Stimulated activated CD8-positive, alpha-beta memory T cell treated with anti-CD3 and anti-CD28 coated beads, Interleukin-15, amount 100 ng/mL, for 1 hour (primary cell): ENCODE measurements around the gene MRM3.
"Not testable (repeated sequence)": the region's sequence is repeated elsewhere in the genome, so short reads cannot be mapped to it uniquely, and the experiment has no call there.

Experiments
- DNase-seq: peaks from one replicate; pipeline ENCODE4 v3.0.0-alpha.2; 2020; ENCODE audit warnings: low read depth

The MRM3 gene

DNA sequence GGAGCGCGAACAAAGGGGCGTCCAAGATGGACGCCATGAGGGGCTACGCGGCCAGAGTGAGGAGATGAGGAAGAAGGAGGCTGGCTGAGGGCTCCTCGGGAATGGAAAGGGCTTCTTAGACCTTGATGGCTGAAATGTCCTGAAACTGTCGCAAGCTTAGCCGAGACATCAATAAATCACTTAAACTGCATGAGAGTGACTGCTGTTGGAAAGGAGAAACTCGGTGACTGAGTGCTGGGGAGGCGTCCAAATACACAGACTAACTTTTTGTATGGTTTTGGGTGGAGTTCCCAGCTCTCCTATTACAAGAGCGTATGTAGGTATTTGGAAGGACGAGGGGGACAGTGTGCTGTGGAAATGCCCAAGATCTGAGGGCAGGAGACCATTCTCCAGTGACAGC lies 28.7 kb upstream of the MRM3 start:
- DNase-seq: no peak

DNA sequence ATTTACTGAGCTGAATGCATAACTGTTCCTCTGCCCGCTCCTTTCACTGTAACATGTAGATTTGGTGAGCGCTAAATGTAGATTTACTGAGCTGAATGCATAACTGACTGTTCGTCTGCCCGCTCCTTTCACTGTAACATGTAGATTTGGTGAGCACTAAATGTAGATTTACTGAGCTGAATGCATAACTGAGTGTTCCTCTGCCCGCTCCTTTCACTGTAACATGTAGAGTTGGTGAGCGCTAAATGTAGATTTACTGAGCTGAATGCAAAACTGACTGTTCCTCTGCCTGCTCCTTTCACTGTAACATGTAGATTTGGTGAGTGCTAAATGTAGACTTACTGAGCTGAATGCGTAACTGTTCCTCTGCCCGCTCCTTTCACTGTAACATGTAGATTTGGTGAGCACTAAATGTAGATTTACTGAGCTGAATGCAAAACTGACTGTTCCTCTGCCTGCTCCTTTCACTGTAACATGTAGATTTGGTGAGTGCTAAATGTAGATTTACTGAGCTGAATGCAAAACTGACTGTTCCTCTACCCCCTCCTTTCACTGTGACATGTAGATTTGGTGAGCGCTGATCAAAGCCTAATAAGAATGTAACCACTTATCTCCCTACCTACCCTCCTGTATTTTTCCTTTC lies 26.7 kb upstream of the MRM3 start:
- DNase-seq: not testable (repeated sequence)

DNA sequence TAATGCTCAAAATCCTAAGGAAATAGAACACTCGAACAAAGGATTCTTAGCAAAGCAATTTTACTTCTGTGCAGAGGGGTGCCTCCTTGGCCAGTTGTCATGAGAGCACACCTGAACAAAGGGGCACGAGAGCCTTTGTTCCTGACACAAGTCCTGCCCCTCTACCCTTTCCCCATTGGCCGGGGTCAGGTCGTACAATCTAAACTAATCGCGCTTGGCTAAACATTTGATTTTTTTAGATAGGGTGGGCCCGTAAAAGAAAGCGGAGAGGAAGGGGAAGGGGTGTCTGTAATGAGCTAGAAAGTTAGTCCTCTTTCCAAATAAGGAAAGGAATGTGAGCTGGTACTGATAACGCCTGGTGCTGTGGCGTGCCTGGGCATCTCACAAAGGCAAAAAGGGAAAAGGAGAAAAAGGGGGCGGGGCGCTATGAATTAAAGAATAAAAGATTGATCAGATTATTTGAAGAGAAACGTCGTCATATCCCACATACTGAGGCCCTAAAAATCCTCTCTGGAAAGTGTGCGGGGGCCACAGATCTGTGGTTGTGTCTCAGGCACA lies 26.1 kb upstream of the MRM3 start:
- not testable (repeated sequence) for DNase-seq

DNA sequence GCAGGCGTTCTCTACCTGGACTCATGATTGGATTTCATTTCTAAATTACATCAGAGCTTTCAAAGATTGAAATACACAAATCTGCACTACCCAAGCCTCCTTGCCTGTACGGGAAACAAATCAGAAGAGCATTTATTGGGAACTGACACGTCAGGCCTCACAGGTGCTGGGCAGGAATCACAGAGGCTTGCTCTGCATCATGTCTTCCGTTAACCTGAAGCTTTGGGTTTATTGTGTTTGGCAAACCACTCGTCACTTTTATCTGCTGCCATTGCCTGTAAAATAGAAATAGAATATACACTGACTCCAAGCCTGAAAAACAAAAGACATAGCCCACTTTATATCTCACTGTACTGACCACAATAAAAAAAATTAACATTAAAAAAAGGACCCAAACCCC lies 22.2 kb upstream of the MRM3 start:
- no peak for DNase-seq

DNA sequence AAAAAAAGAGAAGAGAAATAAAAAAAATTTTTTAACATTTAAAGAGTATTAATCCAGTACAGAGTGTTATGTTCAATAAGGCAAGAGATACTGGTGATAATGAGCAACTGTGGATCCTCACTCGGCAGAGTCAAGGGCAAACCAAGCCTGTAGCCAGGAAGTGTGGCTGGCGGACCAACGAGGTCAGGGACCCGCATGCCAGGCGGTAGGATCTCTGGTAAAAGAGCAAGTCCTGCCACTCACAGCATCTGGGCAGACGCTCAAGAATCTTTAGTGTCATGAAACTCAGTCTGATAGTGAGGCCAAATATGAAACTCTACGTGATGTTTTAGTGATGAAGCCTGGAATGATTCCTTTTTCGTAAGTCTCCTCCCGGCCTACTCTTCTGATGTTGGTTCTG lies 21.8 kb upstream of the MRM3 start:
- DNase-seq: no peak

DNA sequence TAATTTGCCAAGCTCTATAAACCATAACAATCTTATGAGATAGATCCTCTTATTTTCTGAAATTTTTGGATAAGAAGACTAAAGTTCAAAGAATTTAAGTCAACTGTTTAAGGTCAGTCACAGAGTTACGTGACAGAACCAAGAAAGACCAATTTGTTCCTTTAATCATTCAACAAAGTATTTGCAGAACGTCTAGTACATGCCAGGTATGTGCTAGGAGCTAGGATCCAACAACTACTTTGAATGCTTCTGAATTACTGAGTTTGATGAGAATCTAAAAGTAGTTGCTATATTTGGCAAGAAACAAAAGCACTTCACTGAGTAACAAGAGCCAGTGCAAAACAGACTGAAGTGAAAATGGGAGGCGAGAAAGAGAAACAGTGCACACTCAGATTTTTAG lies 15.1 kb upstream of the MRM3 start:
- no peak for DNase-seq

DNA sequence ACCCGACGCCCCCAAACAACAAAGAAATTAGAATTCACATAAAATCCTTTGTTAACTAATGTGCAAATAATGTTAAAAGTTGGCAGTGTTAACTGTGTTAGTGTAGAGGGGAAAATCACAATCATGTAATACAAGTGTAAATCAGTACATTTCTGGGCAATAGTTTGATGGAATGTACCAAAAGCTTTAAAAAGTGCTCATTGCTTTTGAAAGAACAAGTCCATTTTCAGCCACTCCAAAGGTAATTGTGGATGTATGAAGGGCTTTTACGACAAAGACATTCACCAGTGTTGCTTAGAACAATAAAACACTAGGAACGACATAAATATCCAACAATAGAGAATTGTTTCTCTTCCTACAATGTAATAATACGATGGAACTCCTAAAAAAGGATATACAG lies 9.1 kb upstream of the MRM3 start:
- no peak for DNase-seq

DNA sequence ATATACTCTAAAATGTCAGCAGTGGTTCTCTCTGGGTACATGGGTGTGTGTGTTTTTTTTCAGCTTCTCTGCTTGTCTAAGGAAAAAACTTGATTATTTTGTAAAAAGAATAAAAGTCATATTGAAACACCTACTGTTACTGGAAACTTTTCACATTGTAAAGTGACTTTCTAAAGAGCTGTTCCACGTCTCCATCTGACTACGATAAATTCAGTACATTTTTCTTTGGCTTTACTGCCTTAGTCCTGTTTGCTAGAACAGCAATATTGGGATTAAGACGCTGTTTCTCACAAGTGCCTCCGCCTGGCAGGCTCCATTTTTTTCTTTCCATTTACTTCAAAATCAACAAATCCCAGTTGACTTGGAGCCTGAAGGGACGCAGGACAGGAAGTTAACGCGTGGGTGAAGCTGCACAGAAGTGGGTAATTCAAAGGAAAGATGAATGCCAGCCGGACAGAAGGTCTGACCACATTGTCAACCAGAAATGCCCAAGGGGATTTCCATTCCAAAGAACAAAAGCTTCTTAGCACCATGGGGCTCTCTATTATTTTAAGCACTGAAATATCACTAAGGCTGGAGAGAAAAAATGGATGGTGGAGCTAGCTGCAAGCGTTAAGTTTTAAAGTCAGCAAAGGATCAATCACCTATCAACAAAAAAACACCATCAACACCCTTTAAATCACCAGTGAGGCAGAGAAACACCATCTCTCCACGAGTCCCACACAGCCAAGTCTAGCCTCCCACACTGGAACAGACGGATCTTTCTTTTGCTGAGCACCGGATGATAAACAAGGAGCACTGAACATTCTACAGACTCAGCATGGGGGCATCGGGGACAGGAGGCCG lies 8.5 kb upstream of the MRM3 start:
- DNase-seq: no peak

DNA sequence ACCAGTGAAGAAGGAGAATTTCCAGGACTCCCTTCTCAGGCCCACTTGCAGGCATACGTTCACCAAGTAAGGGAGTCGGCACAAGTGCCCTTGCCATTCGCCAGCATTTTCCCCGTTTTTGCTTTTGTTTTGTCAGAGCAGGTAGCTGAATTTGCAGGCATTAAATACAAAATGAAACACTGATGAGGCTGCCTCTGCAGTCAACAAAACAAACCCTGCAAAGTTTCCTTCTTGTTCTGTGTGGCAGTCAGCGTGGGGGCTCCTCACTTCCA lies 7.9 kb upstream of the MRM3 start:
- DNase-seq: no peak

DNA sequence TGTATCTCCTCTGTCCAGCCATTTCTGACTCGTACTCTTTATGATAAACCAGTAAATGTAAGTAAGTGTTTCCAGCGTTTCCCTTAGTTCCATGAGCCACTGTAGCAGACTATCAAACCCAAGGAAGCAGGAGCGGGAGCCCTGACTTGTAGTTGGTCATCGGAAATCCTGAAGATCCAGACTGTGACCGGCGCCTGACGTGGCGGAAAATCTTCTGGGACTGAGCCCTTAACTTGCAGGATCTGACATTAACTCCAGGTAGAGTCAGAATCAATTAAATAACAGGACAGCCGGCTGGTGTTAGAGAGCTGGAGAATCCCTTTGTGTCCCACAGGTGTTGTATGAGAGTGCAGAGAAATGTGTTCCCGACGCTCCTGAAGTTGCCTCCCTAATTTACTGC lies 4.1 kb upstream of the MRM3 start:
- DNase-seq: no peak

DNA sequence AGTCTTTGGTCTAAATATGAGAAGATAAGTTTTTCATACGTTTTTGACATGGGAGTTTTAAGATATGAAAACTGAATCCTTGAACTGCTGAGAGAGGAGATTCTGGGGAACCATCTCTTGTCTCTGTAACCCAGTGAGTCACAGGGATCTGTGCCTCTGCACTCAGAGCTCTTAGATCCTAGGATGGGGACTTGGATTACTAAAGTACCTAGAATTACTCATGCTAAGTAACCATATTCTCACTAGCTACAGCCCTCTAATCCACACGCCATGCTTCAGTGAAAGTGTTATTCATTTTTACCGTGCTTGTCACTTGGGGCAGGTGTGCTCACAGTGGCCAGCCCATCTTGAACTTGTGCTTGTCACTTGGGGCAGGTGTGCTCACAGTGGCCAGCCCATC lies 2.0 kb downstream of the MRM3 start:
- no peak for DNase-seq

DNA sequence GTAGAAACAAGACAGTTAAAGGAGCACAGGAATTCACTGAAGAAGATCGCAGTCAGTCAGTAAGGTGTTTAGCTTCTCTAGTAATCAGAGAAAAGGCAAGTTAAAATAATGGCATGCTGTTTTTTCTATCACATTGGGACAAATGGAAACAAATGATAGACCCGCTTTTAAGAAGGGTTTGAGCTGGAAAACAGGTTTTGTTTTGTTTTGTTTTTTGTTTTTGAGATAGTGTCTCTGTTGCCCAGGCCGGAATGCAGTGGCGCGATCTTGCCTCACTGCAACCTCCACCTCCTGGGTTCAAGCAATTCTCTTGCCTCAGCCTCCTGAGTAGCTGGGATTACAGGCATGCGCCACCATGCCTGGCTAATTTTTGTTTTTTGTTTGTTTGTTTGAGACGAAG lies 3.7 kb downstream of the MRM3 start:
- not testable (repeated sequence) for DNase-seq

DNA sequence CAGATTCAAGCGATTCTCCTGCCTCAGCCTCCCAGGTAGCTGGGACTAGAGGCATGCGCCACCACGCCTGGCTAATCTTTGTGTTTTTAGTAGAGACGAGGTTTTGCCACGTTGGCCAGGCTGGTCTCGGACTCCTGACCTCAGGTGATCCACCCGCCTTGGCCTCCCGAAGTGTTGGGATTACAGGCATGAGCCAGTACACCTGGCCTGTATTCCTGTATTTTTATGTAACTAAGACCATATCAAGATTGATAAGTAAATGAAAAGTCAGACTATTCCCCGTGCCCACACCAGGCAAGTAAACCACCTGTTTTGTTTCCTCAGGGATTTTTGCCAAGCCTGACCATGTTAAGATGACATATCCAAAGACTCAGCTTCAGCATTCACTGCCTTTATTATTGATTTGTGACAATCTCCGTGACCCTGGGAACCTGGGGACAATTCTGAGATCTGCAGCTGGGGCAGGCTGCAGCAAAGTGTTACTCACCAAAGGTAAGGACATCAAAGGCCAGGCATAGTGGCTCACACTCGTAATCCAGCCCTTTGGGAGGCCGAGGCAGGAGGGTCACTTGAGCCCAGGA lies 5.6 kb downstream of the MRM3 start:
- DNase-seq: no peak

DNA sequence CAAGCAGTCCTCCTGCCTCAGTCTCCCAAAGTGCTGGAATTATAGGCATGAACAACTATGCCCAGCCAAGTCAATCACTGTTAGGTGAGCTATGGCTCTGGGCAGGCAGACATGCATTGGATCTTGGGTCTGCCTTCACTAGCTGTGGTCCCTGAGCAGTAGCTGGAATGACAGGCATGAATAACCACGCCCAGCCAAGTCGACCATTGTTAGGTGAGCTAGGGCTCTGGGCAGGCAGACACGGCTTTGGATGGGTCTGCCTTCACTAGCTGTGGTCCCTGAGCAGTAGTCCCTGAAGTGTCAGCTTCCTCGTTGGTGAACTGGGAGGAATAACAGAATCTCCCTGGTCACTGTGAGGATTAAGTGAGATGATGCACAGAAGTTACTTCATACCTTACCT lies 6.4 kb downstream of the MRM3 start:
- DNase-seq: no peak

DNA sequence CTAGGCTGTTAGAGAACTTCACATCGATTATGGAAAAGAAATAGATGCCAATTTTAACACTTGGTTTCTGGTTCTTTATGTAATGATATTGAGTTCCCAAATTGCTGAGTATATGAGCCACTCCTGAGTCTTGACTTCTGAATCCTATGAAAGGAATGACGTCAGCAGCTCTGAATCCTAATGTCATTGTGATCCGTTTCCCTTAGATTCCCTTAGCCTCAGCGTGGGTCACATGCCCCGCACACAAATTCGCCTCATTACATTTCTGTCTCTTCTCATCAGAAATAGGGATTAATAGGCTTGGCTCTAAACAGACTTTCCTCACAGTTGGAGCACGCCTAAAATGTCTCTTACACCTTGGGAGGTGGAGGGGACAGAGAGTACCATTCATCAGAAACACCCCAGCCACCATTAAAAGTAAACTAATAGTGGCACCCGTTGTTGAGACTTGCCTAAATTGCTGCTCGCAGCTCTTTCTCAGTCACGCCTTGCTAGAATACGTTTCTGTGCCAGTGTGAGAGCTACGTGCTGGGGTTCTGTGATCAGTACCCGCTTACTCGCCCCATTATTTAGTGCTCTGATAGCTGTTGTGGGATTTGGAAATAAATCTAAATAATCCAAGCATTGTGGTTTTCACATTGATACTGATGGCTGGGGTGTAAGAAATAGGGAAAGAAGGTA lies 7.1 kb downstream of the MRM3 start:
- no peak for DNase-seq

DNA sequence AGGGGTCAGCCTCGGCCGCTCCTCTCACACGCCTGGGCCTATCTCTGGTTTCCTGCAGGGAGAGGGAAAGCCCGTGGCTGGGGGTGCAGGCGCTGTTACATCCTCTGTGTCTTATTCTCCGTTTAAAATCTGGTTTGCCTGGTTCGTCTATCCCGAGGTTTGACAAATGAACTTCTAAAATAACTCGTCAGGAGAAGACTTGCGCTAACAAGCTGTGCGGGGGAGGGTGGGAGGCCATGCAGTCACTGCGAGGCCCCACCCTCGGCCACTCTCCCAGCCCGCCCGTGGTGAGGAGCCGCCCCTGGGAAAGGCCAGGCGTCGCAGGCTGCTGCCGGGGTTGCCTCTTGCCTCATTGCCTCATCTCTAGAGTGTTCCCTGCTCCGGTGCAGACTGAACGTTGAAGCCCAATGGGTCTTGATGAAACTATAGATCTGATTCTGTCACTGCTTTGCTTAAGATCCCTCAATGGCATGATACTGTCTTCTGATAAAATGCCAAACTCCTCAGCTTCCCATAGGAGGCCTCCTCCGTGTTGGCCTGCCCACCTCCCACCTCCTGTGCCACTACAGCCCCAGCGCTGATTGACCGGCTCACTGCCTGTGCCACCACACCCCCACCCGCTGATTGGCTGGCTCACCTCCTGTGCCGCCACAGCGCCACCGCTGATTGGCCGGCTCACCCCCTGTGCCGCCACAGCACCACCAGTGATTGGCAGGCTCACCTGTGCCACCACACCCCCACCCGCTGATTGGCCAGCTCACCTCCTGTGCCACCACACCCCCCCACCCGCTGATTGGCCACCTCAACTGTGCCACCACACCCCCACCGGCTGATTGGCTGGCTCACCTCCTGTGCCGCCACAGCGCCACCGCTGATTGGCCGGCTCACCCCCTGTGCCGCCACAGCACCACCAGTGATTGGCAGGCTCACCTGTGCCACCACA lies 8.0 kb downstream of the MRM3 start:
- DNase-seq: not testable (repeated sequence)

DNA sequence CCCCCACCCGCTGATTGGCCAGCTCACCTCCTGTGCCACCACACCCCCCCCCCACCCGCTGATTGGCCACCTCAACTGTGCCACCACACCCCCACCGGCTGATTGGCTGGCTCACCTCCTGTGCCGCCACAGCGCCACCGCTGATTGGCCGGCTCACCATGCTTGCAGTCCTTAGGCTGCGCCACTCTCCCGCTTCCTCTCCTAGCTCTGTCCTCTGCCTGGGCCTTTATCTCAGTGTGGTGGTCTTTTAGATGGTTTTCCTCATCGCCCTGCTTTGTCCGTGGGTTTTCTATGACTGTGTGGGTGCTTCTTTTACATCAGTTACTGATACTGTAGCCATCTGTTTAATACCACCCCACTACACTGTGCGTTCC lies 8.7 kb downstream of the MRM3 start:
- not testable (repeated sequence) for DNase-seq

DNA sequence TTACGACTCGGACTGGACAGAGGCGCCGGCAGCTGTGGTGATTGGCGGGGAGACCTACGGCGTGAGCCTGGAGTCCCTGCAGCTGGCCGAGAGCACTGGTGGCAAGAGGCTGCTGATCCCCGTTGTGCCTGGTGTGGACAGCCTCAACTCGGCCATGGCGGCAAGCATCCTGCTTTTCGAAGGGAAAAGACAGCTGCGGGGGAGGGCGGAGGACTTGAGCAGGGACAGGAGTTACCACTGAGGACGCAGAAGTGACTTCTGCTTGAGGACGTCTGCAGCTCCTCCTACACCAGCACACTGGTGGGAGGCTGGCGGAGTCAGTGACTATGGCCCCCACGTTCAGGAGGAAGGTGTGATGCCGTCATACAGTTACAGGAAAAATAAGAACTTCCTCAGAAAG lies 9.7 kb downstream of the MRM3 start:
- no peak for DNase-seq

DNA sequence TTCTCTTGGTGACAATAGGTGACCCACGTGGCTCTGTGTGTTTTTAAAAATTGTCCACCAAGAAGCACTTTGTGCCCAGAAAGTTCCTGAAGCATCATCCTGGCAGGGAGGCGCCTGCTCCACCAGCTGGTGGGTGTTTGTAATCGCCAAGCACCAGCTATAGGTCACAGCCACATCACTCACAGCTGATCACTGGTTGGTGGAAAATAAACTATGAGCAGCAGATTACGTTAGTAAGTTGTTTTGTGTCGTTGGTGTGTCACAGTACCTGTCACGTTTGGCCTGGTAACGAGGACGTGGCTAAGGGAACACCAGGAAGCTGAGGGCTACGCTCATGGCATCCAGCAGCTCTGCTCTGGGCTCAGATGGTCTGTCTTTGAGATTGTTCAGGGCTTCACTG lies 10.1 kb downstream of the MRM3 start:
- DNase-seq: no peak

DNA sequence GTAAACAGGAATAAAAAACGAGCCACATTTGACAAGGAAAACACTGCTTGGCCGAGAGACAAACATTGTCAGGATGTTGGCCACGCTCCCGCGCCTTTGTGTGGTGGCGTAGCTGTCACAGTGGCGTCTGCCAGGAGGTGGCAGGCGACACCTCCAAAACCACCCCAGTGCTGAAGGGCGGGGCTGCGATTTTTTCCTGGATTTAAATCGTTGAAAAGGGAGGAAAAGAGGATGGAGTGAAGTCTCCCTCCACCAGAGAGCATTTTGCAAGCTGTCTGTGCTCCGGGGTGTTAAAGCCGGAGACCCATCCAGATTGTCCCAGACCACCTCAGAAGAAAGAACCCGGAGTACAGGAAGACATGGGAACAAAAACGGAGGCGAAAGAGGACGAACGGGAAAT lies 12.7 kb downstream of the MRM3 start:
- no peak for DNase-seq

DNA sequence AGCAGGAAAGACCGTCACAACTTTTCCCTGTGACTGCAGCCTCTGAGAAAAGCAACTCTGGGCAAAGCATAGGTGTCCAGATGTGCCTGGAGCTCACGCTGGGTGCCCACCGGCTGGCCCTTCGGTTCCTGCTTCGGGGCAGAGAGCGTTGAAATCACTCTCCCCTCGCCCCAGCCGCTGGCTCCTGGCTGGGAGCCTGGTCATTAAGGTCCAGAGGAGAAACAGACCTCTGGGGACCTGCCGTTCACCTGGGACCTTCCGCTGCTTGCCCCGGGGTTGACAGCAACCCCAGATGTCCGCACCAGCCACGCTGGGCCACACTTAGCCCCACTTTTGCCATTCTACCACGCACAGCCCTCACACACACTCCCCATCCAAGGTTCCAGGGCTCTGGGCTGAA lies 13.1 kb downstream of the MRM3 start:
- no peak for DNase-seq

DNA sequence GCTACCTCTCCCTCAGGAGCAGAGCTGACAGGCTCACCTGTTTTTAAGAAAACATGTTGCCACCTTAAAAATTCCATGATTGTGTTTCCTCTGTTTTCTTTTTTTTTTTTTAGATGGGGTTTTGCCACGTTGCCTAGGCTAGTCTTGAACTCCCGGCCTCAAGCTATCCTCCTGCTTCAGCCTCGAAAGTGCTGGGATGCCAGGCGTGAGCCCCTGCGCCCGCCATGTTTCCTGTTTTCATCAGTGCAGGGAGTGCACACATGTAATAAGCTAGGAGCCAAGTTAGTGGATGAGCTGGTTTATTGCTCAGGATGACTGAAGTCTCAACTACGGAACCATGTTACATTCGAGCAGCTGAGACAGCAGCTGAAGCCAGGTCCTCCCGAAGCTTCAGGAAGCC lies 13.6 kb downstream of the MRM3 start:
- DNase-seq: no peak
